Suppressor macrophage (primary cell): ENCODE data around the gene ADK.
A peak's percentile ranks its signal among the peaks of the same experiment; 100 is the strongest.

ENCODE experiments used
- DNase-seq, 4 experiments: peaks; one replicate each; pipeline ENCODE4 v3.0.0-alpha.2; 2020 to 2022

The ADK gene

DNA sequence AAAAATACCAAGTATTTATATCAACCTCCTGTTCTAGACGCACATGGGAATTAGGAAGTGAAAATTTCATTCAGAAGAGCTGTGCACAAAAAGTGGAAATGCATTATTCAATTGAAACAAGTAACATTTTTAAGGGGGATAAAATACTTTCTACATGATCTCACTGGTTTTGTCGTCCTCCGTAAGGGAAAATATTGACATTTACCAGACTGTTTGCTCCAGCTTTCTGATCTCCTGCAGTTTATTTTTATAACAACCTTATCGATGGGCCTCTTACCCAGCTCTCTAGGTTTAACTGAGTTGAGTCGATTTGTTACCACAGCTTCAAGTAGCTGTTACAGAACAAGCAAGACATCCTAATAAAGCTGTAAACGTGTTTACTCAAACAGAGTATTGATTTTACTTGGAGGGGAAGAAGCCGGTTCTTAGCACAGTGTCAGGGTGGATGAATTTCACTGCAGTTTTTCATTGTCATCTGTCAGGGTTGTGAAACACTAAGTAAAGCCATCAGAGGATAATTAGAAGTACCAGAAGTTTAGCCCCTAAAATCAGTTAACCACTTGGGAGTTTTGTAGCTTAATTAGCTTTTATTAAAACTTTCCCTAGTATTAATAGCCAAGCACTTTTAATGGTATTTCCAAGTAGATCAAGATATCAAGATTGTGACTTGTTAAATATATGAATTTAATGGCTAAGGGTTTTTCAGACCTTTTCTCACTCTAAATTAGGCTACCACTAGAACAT is 532.8 kb downstream of the ADK start:
- DNase-seq, result peak in 1 of 4 experiments; percentile 30

GRCh38 chr10:74684462-74684861 is 533.4 kb downstream of the ADK start:
- DNase-seq, result no peak

GRCh38 chr10:74685564-74685963 is 534.5 kb downstream of the ADK start:
- no peak for DNase-seq

DNA sequence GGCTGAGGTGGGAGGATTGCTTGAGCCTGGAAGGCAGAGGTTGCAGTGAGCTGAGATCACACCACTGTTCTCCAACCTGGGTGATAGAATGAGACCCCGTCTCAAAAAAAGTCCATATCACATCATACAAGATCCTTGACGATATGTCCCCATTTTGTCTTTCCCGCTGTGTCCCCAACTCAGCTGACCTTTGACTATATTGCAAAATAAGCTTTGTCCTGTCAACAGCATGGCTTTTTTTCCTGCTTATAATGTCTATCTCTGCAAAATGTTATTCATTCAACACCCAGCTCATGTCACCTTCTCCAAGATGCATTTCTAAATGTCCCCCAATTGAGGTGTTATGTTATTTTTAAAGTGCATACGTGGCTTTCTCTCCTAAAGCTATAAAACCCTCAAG is 539.4 kb downstream of the ADK start:
- DNase-seq, result no peak

GRCh38 chr10:74691164-74691563 is 540.1 kb downstream of the ADK start:
- DNase-seq, result no peak

- DNase-seq, result no peak
These were observed 553.8 kb downstream of the ADK start for GRCh38 chr10:74704629-74705357.

GRCh38 chr10:74705358-74705980 is 554.4 kb downstream of the ADK start:
- DNase-seq, result no peak

GRCh38 chr10:74706966-74707365 is 555.9 kb downstream of the ADK start:
- no peak for DNase-seq

DNA sequence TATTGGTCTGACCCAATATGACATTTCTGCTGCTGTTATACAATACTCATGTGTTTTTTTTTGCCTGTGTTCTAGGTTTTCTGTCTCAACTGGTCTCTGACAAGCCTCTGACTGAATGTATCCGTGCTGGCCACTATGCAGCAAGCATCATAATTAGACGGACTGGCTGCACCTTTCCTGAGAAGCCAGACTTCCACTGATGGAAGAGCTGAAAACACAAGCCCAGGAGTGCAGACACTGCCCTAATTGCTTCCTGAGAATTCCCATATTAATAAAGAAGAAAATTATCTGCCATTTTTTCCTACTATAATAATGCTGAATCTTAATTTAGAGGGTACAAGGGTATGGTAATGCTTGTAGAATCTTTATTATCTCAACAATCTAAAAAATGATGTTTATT is 557.2 kb downstream of the ADK start:
- no peak for DNase-seq

GRCh38 chr10:74718208-74718607 is 567.2 kb downstream of the ADK start:
- DNase-seq, result no peak

DNA sequence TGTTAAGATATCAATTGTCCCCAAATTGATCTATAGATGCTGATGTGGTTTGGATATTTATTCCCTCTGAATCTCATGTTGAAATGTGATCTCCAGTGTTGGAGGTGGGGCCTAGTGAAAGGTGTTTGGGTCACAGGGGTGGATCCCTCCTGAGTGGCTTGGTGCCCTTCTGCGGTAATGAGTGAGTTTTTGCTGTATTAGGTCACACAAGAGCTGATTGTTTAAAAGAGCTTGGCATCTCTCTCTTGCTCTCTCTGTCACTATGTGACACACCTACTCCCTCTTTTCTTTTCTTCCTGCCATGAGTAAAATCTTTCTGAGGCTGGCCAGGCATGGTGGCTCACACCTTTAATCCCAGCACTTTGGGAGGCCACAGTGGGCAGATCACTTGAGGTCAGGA is 577.2 kb downstream of the ADK start:
- DNase-seq, result no peak

GRCh38 chr10:74730246-74730645 is 579.2 kb downstream of the ADK start:
- no peak for DNase-seq

DNA sequence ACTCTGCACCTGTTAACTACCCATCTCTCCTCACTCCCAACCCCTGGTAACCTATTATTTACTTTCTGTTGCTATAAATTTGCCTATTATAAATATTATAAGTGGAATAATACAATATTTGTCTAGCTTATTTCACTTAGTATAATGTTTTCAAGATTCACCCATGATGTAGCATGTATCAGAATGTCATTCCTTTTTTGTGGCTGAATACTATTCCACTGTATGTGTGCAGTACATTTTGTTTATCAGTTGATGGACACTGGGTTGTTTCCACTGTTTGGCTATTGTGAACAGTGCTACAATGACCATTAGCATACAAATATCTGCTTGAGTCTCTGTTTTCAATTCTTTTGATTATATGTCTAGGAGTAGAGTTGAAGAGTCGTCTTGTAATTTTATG is 582.6 kb downstream of the ADK start:
- no peak for DNase-seq

DNA sequence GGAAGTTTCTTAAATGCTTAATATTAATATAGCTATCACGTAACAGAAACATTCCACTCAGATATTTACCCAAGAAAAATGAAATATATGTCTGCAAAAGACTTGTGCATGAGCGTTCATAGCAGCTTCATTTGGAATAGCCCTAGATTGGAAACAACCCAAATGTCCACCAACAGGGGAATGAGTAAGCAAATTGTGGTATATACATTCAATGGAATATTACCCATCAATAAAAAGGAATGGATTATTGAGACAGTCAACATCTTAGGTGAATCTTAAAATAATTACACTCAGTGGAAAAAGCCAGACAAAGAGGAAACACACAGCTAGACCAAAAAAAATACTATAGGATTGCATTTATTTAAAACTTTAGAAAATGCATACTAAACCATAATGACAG is 585.0 kb downstream of the ADK start:
- DNase-seq, result no peak

GRCh38 chr10:74738052-74738451 is 587.0 kb downstream of the ADK start:
- peak; percentile 23 to 57 (median 56) for DNase-seq

GRCh38 chr10:74738542-74738941 is 587.5 kb downstream of the ADK start:
- DNase-seq, result peak in 2 of 4 experiments; percentile 21 to 38

DNA sequence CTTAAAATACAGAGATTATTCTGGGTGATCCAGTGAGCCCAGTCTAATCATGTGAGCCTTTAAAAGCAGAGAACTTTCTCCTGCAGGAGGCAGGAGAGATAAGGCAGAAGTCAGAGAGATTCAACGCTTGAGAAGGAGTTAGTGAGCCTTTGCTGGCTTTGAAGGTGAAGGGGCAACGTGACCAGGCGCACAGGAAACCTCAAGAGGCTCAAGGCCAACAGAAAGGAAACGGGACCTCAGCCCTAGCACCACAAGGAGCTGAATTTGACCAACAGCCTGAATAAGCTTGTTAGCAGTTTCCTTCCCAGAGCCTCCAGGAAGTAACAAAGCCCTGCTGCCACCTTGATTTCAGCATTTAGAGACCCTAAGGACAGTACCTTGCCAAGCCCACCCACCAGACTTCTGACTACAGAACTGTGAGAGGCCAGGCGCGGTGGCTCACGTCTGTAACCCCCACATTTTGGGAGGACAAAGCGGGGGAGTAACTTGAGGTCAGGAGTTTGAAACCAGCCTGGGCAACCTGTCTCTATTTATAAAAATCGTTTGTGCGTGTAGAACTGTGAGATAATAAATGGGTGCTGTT is 588.1 kb downstream of the ADK start:
- peak; percentile 29 to 57 (median 56) for DNase-seq

GRCh38 chr10:74743401-74743800 is 592.4 kb downstream of the ADK start:
- DNase-seq, result no peak

DNA sequence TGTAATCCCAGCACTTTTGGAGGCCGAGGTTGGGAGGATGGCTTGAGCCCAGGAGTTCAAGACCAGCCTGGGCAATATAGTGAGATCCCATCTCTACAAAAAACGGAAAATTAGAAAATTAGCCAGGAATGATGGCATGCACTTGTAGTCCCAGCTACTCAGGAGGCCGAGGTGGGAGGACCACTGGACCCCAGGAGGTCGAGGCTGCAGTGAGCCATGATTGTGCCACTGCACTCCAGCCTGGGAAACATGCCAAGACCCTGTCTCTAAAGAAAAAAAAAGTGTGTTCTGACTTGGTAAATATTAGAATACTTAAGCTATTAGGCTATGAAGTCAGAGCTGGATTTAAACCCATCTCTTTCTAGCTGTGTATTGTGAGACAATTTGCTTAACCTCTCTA is 594.4 kb downstream of the ADK start:
- no peak for DNase-seq

DNA sequence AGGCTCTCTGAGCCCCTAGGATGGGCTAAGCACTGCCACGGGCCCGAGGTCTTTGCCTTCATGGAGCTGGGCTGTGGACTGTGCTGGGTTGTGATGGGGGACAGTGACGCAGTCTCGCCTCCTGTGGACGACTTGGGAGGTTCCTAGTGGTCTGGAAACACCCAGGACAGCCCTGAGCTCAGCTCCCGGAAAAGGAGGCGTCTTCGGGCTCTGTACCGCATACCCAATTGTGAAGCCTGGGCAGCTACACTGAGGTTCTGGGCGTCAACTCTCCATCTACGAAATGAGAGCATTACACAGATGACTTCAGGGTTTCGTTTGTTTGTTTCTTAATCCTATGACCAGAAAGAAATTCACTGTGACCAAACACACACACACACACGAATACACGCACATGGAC is 595.8 kb downstream of the ADK start:
- no peak for DNase-seq

DNA sequence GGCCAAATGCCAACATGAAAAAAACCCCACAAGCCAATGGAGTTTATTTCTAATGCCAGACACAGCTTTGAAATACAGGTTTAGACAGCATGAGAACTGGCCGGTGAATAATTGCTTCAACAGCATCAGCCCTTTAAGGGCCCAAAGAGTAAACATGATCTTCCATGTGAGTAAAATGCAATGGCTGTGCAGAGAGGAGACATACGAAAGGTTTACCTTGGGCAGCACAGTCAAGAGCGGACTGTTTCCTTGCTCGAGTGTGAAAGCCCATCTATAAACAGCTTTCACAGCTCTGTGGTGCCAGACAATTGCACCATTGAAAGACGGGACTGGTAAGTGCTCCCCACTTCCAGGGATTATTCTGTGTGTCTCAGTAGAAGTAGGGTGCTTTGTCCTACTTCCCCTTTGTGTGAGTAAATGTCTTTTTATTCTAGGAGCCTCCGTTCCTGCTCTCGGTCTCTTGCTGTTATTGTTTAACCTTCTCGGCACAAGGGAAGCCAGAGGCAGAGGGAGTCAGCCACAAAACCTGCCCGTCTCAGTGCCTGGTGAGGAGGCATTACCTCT is 597.5 kb downstream of the ADK start:
- peak in 3 of 4 experiments; percentile 21 to 38 (median 34) for DNase-seq

DNA sequence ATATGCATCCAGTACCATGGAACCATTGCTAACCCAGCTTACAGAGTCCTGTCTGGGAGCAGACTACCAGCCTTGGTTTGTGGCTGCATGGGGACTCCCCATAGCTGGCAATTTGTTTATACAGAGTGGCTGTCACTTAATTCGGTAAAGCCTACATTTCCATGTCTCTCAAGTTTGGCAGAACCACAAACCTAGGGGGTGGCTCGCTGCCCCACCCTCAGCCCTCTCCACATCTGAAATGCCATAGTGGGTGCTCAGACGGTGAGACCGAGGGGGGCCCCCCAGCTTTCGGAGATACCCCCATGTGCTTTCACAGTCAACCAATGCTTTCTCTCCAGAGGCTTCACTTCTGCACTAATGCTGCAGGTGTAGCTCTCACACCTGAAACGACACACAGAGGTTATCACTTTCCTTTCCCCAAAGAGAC is 599.8 kb downstream of the ADK start:
- no peak for DNase-seq
